GM12891 (cell line): Measurements from ENCODE around the gene RNF141.

Source experiments
- DNase-seq: peaks from one replicate; pipeline ENCODE4 v3.0.0; 2011; ENCODE audit warnings: low spot score; ENCODE audit not compliant: insufficient read length
- FAIRE-seq: peaks from 2 replicates; lab custom pipeline; 2011; peaks lifted over from hg19 to GRCh38; lab: Jason Lieb, UNC
- PAX5 ChIP-seq: IDR thresholded peaks from 2 replicates; pipeline ENCODE4 v1.6.1; 2011; ENCODE audit warnings: low read length, moderate library complexity, mild to moderate bottlenecking; ENCODE audit not compliant: insufficient read depth, severe bottlenecking
- POLR2A ChIP-seq: IDR thresholded peaks from 2 replicates; pipeline ENCODE4 v1.6.1; 2011; ENCODE audit warnings: low read depth, low read length, control low read depth
- POLR2AphosphoS5 ChIP-seq: IDR thresholded peaks from 2 replicates; pipeline ENCODE4 v1.6.1; 2011; ENCODE audit warnings: low read depth, low read length, control low read depth
- POU2F2 ChIP-seq: IDR thresholded peaks from 2 replicates; pipeline ENCODE4 v1.6.1; 2011; ENCODE audit warnings: low read depth, mild to moderate bottlenecking, control low read depth, low read length, moderate library complexity
- SPI1 ChIP-seq: IDR thresholded peaks from 2 replicates; pipeline ENCODE4 v1.6.1; 2011; ENCODE audit warnings: low read depth, low read length, control low read depth
- TAF1 ChIP-seq: IDR thresholded peaks from 2 replicates; pipeline ENCODE4 v1.6.1; 2011; ENCODE audit warnings: low read depth, low read length, control low read depth

RNF141 gene

GRCh38 chr11:10511181-10511621 lies 29.8 kb downstream of the RNF141 start:
- FAIRE-seq (no peak), DNase-seq (no peak)
- TF ChIP-seq POLR2AphosphoS5 (no peak), POU2F2 (no peak), PAX5 (no peak), SPI1 (no peak), TAF1 (no peak), POLR2A (no peak)

GRCh38 chr11:10506008-10506370 lies 35.0 kb downstream of the RNF141 start:
- DNase-seq, result no peak
- FAIRE-seq, result no peak

DNA sequence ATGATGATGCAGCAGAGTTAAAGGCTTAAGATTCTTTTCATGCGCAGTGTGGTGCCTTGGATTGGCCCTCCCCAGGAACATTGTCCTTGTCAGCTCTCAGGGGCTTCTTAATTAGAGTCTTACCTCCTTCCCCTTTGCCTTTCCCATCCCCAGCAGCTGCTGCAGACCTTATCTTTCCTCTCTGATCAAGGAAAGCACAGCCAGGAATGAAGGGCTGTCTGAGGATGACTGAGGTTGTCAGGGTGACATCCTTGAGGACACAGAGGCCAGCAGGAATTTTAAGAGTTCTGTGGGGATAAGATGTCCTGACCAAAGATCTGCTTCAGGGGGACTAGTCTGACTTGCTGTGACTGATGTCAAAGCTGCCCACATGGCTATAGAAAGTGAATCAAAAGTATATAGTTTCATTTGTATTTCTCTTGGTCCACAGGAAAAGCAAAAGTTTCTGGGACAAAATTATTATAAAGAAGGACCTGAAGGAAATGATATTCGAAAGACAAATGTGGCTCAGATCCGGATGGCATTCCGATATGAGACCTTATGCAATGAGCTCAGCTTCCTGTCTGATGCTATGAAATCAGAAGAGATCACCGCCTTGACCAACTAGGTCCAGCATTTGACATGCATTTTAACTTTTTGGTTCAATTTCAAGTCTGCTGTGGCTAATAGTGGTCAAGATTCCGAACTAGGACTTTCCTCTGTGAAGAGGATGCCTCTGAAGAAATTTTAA lies 35.5 kb downstream of the RNF141 start:
- TF ChIP-seq POLR2AphosphoS5 (no peak), POU2F2 (no peak), TAF1 (no peak), SPI1 (no peak), PAX5 (no peak)
- no peak for DNase-seq
- FAIRE-seq, result no peak

More at GRCh38 chr11:10506008-10506370, 35.0 kb downstream of the RNF141 start:
- no peak for TF ChIP-seq TAF1
- no peak for TF ChIP-seq SPI1
- TF ChIP-seq PAX5, result no peak

GRCh38 chr11:10504490-10504889 lies 36.5 kb downstream of the RNF141 start:
- TF ChIP-seq POLR2AphosphoS5 (no peak), POLR2A (no peak), TAF1 (no peak), PAX5 (no peak), SPI1 (no peak), POU2F2 (no peak)
- no peak for DNase-seq
- no peak for FAIRE-seq

DNA sequence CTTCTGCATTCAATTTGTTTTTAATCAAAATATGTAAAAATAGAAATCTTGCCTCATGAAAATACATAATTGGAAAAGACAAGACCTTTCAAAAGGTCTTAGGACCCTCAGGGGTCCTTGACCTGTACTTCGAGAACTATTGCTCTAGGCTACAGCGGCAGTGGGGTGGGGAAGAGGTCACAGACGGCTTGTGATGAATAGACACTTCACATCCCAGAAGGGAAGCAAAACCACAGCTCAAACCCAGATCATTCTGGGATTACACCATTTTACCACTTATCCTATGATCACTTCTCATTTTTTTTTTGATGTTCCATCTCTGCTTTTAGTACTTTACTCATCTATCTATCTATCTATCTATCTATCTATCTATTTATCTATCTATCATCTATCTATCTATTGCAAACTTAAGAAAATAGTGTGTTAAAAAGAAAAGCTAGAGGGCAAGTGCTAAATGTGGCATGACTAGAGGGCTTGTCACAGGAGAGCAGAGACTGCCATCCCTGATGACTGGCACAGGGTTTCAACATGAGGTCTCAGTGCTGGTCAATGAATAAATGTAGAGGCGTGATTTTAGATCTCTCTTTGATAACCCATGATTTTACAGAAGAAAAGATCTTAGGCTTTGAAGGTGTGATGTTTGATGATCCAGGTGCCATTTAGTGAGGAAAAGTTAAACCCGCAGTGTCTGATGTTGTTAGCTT lies 37.1 kb downstream of the RNF141 start:
- no peak for DNase-seq
- TF ChIP-seq TAF1 (no peak), PAX5 (no peak), SPI1 (no peak), POLR2A (no peak), POU2F2 (no peak), POLR2AphosphoS5 (no peak)
- no peak for FAIRE-seq

DNA sequence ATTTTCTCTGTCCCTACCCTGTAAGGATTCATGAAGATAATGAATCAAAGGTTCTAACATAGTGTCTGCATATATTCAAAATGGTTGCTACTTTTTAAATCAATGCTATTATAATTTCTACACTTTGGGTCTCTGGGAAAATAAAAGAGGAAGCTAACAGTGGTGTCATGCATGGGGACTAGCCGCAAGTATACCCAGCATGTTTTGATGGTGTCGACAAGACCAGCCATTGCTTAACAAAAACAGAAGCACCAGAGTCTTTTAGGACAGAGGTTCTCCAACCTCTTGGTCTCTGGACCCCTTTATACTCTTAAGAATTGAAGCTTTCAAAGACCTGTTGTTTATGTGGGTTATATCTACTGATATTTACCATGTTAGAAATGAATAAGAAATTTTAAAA lies 37.8 kb downstream of the RNF141 start:
- DNase-seq (no peak), FAIRE-seq (no peak)
- no peak for TF ChIP-seq POLR2AphosphoS5
- no peak for TF ChIP-seq POU2F2
- no peak for TF ChIP-seq POLR2A
- no peak for TF ChIP-seq TAF1
- no peak for TF ChIP-seq SPI1
- TF ChIP-seq PAX5, result no peak

GRCh38 chr11:10502770-10503169 lies 38.2 kb downstream of the RNF141 start:
- DNase-seq (no peak), FAIRE-seq (no peak)
- no peak for TF ChIP-seq POLR2A
- no peak for TF ChIP-seq POU2F2
- TF ChIP-seq TAF1, result no peak
- no peak for TF ChIP-seq PAX5
- TF ChIP-seq POLR2AphosphoS5, result no peak
- no peak for TF ChIP-seq SPI1

DNA sequence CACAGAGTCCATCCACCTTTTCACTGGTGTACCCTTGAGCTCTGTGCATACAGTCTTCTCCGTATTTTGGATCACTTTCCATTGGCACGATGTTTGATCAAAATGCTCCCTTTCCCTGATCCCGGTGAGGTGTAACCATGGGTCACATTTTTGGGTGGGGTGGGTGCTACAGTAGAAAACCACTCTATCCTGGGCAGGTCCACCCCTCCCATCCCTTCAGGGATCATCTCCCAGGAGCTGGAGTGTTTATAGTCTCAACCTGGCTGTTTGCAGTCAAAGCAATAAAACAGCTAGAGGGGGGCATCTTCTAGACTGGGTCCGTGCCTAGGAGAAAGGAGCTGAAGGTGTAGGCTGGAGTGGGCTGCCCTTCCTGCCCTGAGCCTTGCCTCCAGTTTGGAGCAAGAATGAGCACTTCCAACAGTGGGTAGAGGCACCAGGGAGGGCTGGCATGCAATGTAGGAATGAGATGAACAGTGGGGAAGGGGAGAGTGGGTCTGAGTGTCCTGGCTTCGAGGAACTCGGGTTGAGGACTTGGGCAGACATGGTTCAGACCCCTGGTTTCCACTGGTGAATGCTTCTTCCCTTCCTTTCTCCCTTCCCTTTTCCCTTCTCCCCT lies 38.8 kb downstream of the RNF141 start:
- DNase-seq (no peak), FAIRE-seq (no peak)
- TF ChIP-seq TAF1 (no peak), POLR2AphosphoS5 (no peak), SPI1 (no peak), POU2F2 (no peak), PAX5 (no peak), POLR2A (no peak)

DNA sequence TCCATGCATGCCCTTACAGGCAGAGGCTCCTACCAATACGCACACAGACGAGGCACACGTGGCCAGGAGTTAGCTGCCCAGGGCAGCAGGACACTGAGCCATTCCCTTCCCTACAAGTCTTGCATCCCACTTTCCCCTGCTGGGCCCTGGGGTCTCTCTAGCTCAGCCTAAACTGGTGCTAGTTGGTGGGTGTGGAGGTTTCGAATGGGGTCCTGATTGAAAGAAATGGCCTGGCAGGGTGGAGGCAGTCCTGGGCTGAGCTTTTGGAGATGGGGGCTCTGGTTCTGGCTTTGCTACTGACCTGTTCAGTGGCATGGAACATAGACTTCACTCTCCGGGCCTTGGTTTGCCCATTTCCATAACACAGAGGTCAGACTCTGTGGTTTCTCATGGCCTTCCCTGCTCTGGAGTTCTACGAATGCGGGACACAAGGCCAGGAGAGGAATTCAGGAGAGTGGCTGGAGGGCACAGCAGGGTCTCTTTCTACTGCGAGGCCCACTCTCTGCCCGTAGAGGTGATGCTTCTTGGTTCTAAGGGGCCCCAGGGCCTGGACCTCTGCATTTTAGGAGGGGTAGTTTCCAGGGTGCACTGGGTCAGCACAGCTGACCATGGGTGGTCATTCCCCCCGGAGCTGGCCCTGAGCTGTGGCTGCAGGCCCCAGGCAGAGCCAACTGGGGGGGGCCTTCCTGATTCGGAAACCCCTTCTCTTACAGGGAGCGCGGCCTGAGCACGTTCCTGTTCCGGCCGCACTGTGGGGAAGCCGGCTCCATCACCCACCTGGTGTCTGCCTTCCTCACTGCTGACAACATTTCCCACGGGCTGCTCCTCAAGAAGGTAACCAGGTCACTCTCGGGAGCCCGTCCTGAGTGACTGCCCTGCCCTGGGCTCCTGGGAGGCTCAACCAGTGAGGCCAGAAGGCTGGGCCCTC lies 40.0 kb downstream of the RNF141 start:
- FAIRE-seq (no peak), DNase-seq (no peak)
- TF ChIP-seq POLR2A, result no peak
